ENCODE results near the gene LRRTM3.

LRRTM3 gene

DNA sequence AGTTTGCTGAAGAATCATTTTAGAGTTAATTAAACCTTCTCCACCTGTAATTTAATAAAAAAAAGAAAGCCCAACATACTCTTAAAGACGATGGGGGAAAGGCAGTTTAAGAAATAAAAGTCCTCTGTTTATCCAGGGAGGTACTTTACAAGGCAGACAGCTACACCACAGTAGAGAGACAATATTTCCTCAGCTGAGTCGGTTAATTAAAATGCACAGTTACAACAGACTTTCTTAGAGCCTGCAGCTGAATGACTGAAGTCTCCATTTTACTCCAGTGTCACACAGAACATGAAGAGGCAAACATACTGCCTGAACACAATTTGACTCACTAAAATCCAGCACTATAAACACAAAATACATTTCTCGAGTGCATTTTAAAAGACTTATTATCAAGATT, 15.1 kb downstream of the LRRTM3 start:
- peak in 1 of 2 donors; percentile 52 for DNase-seq

DNA sequence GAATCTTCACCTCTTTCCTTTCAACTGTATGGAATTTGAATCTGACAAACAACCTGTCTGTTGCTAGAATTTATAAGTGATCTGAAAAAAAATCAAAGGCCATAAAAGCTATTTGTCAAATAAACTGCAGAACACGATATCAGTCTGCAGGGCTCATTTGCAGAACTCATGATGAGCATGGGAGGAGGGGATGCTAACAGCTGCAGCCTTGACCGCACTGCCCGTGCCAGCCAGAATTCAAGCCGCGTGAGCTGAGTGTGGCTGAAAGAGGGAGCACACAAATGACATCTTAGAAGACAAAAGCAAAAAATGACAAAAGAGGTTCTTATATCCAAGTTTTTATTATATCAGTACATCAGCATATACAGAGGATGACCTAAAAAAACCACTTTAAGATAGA, 15.7 kb downstream of the LRRTM3 start:
- DNase-seq: peak; percentile 63 to 80

DNA sequence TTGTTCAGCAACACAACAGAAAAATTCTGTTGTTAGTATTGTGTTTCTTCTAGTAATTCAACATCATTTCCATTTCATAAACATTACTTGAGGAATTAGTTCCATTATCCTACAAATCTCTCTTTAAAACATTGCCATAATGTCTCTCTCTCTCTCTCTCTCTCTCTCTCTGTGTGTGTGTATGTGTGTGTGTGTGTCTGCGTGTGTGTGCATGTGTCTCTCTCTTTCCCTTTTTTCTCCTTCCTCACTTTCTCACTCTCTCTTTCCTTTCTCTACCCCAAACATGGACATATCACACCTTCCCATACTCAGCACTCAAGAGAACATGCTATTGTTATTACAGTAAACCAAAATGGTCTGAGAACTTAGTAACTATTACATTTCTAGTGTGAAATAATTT, 16.6 kb downstream of the LRRTM3 start:
- no peak for DNase-seq

DNA sequence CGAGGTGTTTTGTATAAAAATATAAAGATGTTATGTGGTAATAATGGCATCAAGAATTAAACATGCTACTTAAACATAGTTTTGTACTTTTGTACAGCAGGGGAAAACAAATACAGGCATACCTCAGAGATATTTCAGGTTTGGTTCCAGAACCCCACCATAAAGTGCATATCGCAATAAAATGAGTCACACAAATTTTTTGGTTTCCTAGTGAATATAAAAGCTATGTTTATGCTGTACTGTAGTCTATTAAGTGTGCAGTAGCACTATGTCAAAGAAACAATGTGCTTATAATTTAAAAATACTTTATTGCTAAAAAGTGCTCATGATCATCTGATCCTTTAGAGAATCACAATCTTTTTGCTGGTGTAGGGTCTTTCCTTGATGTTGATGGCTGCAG, 17.8 kb downstream of the LRRTM3 start:
- DNase-seq: no peak

DNA sequence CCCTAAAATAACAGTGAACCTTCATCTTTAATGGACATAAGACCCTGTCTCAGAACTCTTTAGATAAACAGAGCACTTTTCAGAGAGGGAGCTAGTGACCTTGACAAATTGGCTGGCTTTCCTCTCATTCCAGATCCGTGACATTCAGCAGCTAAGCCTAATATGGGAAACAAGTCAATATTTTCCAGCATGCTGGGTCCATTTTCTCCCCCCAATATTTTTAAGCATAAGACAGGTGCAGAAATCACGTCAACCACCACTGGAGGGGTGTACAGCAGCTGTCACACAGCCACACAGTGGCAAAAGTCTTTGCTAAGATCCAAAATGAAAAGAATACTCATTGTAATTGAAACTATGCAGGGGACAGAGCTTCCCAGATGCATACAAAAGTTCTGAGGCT, 26.1 kb downstream of the LRRTM3 start:
- DNase-seq: no peak

DNA sequence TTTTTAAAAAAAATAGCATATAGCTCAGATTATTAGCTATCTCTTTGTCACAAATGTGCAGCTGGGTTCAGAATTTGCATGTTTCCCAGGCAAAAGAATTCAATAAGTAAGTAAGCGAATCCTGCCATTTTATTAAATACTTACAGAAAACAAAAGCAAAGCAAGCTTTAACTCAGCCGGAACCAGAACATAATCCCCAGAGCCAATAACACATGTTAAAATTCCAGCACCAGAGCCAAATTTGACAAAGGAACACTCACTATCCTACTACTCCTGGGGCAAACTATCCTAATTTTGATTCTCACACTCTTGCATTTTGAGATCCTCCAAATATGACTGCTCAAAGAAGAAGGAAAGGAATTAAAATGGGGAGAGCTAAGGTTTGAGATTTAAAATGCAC, 32.6 kb downstream of the LRRTM3 start:
- DNase-seq: no peak

DNA sequence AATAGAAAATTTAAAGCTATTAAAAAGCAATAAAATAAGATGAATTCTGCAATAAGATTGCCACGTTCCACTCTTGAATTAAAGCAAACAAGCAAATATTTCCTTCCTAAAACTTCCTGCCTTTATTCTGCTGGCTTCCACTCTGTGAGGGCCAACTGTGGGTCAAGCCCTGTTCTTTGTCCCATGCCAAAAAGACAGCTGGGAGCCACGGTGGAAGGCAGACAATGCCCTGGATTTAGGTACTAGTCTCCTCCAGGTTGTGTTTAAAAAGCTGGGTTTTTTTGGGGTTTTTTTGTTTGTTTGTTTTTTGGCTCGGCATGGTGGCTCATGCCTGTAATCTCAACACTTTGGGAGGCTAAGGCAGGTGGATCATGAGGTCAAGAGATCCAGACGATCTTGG, 39.1 kb downstream of the LRRTM3 start:
- no peak for DNase-seq

DNA sequence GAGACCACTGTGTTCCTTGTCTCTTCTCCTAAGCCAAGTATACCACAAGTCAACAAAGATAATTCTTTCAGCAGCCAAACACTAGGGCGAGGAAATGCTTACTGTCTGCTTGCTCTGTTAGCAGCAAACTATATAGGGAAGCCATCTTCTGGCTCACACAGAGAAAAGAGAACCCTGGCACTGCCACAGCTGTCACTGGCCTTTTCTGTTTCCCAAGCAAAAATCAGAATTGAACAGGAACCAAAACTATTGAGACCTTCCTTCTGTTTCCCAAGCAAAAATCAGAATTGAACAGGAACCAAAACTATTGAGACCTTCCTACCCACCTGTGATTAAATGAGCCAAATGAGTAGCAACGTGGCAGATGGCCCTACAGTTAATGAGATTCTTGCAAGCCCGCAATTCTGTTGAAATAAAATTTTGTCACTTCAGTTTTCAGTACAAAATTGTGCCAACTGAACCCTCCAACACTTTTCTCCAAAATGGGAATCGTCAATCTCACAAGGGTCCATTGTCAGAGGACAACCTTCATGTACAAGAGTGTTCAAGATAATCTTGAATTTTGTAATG, 54.5 kb downstream of the LRRTM3 start:
- DNase-seq: no peak

DNA sequence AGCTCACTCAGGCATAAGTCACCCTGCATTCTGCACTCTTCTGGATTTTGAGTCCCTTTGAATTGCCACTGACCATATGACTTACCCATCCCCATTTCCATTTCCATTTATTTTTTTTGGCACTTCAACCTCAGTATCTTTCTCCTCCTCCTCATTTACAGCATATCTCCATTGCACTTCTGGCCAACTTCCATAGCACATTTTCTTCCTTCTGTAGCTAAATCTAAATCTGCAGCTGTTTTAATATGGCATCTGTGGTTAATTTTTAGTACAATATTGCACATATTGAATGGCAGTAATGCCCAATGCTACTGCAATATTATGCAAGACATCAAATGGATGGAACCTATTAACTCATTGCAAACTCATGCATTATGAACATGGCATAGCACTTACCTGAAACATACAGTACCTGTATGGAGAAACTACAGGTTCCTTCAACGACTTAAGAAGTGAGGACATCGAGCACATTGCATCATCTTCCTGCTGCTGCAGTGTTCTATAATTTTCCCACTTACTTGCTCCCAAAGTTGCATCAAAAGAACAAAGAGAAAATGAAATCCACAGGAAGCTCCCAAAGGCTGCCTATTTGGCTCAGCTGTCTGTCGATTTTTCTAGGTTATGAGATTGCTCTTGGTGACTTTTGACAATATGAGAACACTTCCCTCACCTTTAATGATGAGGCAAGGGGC, 55.7 kb downstream of the LRRTM3 start:
- DNase-seq: no peak

DNA sequence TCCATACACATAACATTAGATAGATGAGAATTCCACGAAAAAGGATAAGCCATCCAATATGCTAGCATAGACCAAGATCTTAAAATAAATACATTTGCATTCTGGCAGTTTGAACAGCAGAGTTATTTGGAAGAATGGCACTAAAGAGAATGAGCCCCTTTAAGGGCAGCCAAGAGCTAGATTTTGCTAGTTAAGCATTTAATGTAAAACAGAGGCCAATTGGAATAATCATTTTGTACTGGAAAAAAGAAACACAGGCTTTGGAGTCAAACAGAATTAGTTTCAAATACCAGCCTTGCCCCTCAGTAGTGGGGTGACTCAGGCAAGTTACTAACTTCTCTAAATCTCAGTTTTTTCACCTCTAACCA, 56.2 kb downstream of the LRRTM3 start:
- no peak for DNase-seq

DNA sequence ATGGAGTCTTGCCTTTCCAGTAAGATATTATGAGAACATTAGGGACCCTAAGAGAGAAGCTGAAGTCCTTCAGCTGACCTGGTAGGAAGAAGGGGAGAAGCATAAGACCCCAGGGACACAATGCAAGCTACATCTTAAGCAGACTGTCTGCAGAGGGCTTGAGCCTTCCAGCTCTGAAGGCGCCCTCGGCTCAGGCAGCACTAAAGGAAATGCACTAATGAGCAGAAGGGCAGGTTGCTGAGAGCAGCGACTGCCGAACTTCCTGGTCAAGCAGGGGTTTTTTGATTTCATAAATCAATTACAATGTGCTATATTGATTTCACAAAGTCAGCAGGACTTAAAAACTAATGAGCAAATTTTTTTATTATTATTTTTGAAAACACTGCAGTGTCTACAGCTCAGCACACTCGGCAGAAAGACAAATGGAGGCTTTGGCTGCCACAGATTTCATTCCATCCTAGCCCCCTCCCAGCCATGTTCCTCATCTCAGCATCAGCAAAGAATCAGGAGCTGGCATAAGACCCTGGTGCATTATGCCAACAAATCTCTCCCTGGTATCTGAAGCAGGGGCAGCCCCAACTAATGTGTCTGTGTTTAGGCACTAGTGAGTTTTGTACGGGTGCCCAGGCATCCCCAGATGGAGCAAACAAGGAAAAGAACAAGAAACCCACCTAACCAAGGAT, 57.1 kb downstream of the LRRTM3 start:
- DNase-seq: no peak

DNA sequence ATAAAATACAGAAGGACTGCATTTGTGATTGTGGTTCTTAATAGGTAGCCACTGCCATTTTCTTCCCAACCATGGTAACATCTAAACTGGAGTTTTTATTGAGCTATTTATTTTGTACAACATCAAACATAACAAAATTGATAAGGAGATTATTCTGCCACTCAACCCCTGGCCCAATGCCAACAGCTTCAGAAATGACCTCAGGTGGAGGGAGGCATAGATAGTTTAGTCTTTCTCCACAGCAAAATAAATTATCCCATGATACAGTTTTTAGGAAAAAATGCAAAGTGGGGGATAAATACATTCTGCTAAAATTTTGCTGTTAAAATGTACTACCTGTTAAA, 57.6 kb downstream of the LRRTM3 start:
- DNase-seq: no peak

DNA sequence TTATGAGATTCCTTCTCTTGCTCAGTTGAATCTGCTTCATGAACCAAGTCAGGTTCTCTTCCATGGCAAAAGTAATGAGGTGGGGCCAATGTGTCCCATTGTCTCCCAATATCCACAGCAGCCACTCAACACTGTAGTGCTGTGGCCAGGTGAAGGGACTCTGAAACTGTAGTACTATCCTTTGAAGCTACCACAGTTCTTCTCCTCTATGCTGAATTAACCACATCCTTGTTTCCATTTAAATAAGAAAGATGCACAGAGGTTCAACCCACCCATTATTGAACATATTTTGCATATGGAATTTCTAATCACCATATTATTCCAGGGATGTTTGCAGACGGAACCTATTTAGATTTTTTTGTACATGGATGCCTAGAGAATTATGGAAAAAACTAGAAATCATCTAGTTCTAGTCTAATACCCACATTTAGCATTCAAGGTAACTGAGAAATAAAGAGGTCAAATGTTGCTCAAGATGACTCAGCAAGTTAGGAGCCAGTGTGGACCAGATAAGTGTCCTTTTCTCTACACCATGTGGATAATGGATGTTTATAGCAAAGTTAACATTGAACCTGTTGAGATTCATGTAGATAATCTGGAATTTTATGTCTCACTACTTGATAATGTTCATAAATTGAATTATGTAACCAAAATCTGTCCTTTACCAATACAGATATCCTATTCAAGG, 64.5 kb downstream of the LRRTM3 start:
- no peak for DNase-seq

DNA sequence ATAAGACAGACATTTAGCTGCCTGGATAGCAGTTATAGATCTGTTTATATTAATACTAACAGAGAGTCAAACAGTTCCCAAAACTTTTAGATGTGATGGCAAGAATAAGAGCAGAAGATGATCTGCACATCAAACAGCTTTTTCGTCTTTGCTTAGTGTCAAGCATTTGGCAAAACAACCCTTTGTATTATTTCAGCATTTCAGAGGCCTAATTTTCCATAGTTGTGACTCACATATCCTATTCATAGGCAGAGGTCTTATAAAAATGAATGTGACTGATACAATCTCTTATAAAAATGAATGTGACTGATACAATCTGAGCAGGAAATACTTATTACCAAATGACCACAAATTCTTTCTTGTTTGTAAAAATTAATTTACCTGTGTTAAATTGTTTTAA, 71.2 kb downstream of the LRRTM3 start:
- DNase-seq: no peak

DNA sequence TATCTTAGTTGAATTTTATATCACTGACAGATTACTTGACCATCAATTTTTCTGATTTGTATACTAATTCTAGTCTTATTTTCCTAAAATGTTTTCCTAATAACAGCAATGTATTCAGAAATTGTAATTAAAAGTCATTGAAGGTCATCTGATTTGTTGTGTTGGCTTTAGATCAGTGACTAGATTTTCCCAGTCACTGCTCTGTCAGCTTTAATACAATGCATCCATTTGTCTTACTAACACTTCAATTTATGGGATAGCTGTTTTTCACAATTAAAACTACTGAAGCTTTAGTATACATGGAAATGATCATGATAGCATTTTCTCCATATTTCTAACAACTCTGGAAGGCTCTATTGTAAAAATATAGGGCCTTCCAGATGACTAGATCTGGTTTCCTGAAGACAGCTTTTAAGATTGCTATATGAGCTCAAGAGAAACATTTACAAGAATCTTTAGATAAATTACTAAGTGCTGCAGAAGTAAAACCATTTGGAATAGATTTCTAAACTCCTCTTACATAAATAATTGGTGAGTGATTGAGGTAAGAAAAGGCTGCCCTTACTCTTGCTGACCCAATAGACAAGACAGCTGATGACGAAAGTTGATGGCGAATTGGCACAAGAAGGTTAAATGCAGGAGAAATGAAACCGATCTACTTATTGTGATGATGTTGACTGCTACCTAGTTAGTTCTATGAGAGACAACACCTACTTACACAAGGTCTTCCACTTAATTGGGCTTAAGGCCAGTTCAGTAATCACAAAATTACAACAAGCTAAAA, 74.1 kb downstream of the LRRTM3 start:
- DNase-seq: no peak

DNA sequence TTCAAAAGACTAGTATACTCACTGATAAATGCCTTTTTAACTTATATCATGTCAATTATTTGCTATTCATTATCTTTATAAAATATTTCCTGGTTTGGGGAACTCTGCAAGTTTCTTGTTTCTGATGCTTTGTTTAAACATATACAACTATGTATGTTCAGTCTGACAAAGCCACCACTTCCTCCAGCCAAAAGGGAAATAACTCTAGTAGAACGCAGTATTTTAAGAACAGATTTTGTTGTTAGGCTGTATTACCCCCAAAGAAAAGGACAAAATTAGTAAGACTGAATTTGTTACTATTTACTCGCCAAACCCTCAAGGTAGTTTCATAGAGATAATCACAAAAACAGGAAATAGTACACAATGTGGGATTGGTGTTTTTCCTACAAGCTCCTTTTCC, 78.9 kb downstream of the LRRTM3 start:
- DNase-seq: no peak

DNA sequence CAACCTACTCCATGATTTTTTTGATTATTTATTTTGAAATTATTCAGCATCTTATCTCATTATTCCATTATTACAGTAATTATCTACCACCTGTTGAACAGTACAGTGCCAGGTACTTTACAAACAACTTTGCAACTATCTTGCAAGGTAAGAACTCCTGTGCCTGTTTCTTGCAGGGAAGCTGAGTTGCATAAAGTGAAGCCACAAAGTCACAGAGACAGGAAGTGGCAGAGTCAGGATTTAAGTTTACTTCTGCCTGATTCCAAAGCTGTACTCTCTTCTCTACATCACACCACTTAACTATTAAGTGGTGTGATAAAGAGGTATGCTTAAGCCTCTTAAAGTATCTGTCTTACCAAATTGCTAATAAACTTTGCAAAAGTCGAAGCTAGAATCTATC, 80.1 kb downstream of the LRRTM3 start:
- DNase-seq: no peak

DNA sequence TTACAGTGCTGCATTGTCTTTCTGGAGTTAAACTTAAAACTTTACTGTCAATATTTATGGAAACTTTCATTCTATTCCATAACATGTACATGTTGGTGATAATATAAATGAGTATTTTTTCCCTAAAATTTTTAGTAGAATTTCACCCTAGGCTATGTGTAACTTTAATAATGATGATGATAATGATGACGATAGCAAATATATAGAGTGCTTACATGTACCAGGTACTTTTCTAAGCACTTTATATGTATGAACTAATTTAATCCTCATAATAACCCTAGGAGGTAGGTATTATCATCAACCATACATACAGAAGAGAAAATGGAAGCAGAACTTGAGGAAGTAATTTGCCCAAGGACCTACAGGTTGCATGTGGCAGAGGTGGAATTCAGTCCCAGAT, 85.6 kb downstream of the LRRTM3 start:
- no peak for DNase-seq

DNA sequence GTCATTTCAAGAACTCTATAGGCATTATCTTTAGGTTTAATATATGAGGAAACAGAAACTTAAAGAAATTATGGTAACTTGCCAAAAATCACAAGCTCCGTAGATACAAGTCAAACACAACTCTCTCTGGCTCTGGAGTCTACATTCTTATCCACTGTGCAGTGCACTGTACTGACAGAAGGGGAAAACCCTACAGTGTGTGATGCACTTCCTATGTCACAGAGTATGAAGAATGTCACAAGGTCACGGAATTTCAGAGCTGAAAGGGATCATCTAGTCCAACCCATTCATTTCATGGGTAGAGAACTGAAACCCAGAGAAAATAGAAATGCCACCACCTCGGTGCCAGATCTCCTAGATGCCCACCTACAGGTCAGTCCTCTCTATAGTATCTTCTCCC, 86.1 kb downstream of the LRRTM3 start:
- no peak for DNase-seq

DNA sequence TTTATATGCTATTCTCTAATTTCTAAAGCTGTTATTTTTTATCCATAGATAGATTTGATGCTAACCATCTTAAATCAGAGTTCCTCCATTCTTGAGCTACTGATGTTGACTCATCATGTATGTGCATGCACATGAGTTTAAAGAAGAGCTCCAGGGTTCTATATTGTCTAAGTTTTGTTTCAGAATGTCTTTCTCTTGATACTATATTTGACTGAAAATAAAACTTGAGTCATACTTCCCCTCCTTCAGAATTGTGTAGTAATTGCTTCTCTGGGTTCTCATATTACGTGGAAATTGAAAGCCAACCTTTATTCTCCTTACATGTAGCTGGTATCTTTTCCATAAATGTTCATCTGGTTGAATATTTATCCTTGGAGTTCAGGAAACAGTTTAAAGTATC, 89.4 kb downstream of the LRRTM3 start:
- no peak for DNase-seq

DNA sequence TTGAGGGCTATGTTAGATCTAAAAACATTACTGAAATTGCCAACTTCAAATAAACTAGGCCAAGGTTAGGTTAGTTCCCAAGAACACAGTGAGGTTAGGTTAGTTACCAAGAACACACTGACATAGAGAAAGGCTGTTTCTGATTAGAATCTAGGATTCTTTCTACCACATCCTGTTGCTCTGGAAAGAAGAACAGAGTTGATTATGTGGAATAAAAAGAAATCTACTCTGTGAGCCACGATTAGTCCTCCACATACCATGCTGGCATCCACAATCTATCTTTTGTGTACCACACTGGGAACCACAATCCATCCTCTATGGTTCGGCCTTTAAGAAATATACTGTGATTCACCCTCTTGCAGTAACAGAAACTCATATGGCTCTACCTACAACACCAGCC, 91.4 kb downstream of the LRRTM3 start:
- DNase-seq: no peak

DNA sequence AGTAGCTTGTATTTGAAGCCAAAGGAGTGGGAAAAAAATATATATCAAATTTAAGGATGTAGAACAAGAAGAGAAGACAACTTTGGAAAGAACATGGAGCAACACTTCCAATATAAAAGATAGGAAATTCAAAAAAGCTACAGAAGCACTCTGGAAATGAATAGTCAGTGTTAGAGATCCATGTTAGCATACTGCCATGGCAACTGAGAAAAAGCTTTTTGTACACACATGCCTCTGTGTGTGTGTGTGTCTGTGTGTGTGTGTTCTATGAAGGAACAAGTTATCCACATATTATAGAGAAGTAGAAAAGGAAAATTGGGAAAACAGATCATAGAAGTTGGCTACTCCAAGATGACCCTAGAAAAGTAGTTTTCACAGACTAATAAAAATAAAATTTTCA, 96.3 kb downstream of the LRRTM3 start:
- DNase-seq: no peak

DNA sequence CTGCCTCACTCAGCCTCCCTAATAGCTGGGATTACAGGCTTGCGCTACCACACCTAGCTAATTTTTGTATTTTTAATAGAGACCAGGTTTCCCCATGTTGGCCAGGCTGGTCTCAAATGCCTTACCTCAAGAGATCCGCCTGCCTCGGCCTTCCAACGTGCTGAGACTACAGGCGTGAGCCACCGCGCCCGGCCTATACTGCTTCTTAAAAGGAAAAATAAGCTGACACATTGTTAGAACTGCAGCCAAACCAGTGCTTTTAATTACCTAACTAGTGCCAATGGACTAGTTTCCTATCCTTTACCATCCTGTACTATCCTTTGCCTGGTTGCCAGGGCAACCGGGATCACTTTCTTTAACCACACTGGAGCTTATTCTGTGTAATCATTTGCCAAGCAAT, 108.0 kb downstream of the LRRTM3 start:
- no peak for DNase-seq

All from hippocampal formation (tissue), 2 donors.